NCI-H2227 (cell line): ENCODE data around the gene EML4.
"Not testable (repeated sequence)": the region's sequence is repeated elsewhere in the genome, so short reads cannot be mapped to it uniquely, and the experiment has no call there.

Experiments
- DNase-seq: peaks from one replicate; lab custom pipeline; 2025; ENCODE audit not compliant: unreplicated experiment; lab: John Stamatoyannopoulos, UW

EML4 gene

GRCh38 chr2:42170619-42171395 lies 1.7 kb downstream of the EML4 start:
- DNase-seq = no peak

- peak; percentile 27 for DNase-seq
These were observed 2.3 kb downstream of the EML4 start for GRCh38 chr2:42171396-42171980.

- no peak for DNase-seq
These were observed 2.9 kb downstream of the EML4 start for GRCh38 chr2:42172020-42172419.

GRCh38 chr2:42172566-42172965 lies 3.4 kb downstream of the EML4 start:
- DNase-seq = no peak

GRCh38 chr2:42173467-42173866 lies 4.3 kb downstream of the EML4 start:
- not testable (repeated sequence) for DNase-seq

- DNase-seq = no peak
These were observed 8.0 kb downstream of the EML4 start for GRCh38 chr2:42176992-42177738.

GRCh38 chr2:42178335-42178734 lies 9.2 kb downstream of the EML4 start:
- no peak for DNase-seq

GRCh38 chr2:42180300-42180699 lies 11.1 kb downstream of the EML4 start:
- no peak for DNase-seq

- DNase-seq = no peak
These were observed 13.6 kb downstream of the EML4 start for GRCh38 chr2:42182654-42183308.

GRCh38 chr2:42183775-42184174 lies 14.6 kb downstream of the EML4 start:
- DNase-seq = no peak

- no peak for DNase-seq
These were observed 15.2 kb downstream of the EML4 start for GRCh38 chr2:42184346-42184745.

- DNase-seq = no peak
These were observed 16.2 kb downstream of the EML4 start for GRCh38 chr2:42185220-42185921.

- DNase-seq = no peak
These were observed 17.2 kb downstream of the EML4 start for GRCh38 chr2:42186366-42186765.

GRCh38 chr2:42186945-42187632 lies 17.9 kb downstream of the EML4 start:
- no peak for DNase-seq

- DNase-seq = no peak
These were observed 18.7 kb downstream of the EML4 start for GRCh38 chr2:42187886-42188285.

GRCh38 chr2:42189235-42189566 lies 20.0 kb downstream of the EML4 start:
- no peak for DNase-seq

GRCh38 chr2:42190191-42190590 lies 21.0 kb downstream of the EML4 start:
- DNase-seq = no peak

- DNase-seq = no peak
These were observed 22.3 kb downstream of the EML4 start for GRCh38 chr2:42191285-42192009.

- DNase-seq = no peak
These were observed 22.8 kb downstream of the EML4 start for GRCh38 chr2:42192010-42192373.
